ENCODE data around the gene LEFTY1.
A peak's percentile ranks its signal among the peaks of the same experiment; 100 is the strongest.
"Not testable (repeated sequence)": the region's sequence is repeated elsewhere in the genome, so short reads cannot be mapped to it uniquely, and the experiment has no call there.

The LEFTY1 gene

GRCh38 chr1:225888898-225889601 is at the start of gene LEFTY1:
Gene LEFTY1 (minus strand): TSS chr1:225889146. CDS start chr1:225889066, 80 bp downstream.
- no peak for DNase-seq (ENCODE audit: low read depth in 3 of 3, low spot score in 1 of 3)

DNA sequence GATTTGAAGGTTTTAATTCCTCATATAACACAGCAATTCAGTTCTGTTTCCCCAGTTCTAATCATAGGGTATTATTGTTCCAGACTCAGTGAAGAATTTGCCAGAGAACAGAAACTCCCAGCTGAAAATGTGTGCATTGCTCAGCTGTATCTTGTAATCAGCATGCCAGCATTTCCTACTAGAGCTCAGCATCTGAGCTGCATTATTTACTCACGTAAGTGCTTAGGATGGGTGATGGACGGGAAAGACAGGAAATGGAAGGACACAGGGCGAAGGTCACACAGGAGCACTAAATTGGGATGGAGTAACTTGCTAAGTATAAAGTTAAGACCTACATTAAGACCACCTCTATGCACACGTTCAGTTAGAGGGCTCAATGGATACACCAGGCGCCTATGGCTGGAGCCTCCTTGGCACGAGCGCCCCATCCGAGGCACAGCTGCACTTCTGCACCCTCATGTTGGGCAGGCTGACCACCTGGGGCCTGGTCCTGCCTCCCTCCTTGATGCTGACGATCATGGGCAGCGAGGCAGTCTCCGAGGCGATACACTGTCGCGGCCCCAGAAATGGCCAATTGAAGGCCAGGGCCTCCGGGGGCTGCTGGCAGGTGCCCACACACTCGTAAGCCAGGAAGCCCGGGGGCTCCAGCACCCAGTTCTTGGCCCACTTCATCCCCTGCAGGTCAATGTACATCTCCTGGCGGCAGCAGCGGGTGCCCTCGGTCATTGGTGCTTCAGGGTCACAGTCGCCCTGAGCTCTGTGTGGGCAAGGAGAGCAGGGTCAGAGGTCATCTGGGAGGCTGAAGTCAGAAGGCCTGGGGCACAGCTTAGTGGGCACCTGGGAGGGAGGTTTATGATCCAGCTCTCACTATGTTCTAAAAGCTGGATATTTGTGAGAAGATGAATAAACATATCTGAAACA is 48.4 kb upstream of the LEFTY1 start:
- DNase-seq (ENCODE audit: low read depth in 3 of 3, low spot score in 1 of 3), result no peak

DNA sequence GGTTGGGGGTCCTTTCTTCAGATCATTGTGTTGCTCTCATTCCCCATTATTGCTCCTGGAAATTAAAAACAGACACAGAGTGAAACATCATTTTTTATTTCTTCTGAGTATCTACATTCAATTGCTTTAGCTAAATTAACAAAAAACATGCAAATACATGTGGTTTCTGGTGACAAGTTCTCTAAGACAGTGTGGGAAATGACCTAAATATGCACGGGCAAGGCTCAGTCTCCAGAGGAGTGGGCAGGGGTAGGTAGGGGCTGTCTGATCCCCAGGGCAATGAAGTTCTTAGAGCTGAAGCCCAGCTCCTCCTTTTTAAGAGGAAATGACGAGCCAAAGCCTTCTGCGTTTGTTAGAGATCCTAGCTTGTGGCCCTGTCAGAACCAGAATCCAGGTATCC is 47.6 kb upstream of the LEFTY1 start:
- no peak for DNase-seq (ENCODE audit: low read depth in 3 of 3, low spot score in 1 of 3)

DNA sequence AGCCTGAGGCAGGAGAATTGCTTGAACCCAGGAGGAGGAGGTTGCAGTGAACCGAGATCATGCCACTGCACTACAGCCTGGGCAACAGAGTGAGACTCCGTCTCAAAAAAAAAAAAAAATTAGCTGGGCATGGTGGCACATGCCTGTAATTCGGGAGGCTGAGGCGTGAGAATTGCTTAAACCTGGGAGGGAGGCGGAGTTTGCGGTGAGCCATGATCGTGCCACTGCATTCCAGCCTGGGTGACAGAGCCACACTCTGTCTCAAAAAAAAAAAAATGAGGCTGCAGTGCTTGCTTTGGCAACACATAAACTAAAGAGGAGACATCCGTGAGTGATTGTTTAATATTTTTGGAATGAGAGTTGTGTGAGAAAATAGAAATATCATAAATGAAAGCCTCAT is 47.1 kb upstream of the LEFTY1 start:
- DNase-seq (ENCODE audit: low read depth in 3 of 3, low spot score in 1 of 3), result not testable (repeated sequence)

DNA sequence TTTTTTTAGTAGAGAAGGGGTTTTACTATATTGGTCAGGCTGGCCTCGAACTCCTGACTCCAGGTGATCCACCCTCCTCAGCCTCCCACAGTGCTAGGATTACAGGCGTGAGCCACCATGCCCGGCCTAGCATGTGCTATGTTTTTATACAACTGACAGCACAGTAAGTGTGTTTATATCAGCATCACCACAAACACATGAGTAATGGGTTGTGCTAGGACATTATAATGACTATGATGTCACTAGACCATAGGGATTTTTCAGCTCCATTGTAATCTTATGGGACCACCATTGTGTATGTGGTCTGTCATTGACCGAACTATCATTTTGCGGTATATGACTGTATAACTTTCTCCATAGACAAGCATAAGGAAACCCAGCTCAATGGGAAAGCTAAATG is 45.8 kb upstream of the LEFTY1 start:
- DNase-seq (ENCODE audit: low read depth in 3 of 3, low spot score in 1 of 3), result no peak

DNA sequence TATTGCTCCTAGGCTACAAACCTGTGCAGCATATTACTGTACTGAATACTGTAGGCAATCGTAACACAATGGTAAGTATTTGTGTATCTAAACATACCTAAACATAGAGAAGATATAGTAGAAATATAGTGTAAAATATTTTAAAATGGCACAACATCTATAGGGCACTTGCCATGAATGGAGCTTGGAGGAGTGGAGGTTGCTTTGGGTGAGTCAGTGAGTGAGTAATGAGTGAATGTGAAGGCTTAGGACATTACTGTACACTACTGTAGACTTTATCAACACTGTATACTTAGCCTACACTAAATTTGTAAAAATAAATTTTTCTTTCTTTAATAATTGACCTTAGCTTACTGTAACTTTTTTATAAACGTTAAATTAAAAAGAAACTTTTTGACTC is 44.1 kb upstream of the LEFTY1 start:
- DNase-seq (ENCODE audit: low read depth in 3 of 3, low spot score in 1 of 3), result no peak

DNA sequence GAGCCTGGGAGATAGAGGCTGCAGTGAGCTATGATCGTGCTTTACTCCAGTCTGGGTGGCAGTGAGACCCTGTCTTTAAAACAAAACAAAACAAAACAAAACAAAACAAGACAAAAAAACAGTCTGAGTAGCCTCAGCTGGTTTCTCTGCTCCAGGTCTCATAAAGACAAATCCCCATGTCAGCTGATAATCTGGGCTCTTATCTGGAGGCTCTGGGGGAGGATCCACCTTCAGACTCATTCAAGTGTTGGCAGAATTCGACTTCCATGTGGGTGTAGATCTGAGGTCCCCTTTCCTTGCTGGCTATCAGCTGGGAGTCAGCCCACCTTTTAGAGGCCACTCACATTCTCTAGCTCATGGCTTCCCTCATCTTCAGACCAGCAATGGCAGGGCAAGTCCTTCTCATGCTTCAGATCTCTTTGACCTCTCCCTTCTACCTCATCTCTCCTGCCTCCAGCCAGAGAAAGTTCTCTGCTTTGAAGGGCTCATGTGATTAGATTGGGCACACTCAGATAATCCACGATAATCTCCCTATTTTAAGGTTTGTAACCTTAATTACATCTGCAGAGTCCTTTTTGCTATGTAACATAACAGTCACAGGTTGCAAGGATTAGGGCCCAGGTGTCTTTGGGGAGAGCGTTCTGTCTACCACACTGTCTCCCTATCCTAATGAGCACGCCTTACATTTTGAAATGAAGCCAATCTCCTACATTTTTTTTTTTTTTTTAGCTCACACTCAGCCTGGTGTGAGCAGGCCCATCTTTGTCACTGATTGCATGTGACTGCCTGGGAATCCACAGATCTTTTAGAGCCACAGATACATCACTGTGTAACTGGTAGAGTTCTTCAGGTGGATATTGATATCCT is 42.6 kb upstream of the LEFTY1 start:
- no peak for DNase-seq (ENCODE audit: low read depth in 3 of 3, low spot score in 1 of 3)

DNA sequence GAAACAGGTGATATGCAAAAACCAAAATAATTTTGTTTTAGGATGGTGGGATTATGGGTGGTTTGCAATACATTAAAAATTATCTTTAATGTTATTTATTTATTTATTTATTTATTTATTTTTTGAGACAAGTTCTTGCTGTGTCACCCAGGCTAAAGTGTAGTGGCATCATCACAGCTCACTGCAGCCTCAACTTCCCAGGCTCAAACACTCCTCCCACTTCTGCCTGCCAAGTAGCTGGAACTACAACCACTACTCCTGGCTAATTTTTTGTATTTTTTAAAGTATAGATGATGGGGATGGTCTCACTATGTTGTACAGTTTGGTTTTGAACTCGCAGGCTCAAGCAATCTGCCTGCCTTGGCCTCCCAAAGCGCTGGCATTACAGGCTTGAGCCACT is 41.6 kb upstream of the LEFTY1 start:
- DNase-seq (ENCODE audit: low read depth in 3 of 3, low spot score in 1 of 3), result no peak

DNA sequence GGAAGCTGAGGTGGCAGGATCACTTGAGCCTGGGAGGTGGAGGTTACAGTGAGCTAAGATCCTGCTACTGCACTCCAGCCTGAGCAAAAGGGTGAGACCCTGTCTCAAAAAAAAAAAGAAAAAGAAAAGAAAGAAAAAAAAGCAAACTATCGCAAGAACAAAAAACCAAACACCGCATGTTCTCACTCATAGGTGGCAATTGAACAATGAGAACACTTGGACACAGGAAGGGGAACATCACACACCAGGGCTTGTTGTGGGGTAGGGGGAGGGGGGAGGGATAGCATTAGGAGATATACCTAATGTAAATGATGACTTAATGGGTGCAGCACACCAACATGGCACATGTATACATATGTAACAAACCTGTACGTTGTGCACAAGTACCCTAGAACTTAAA is 40.5 kb upstream of the LEFTY1 start:
- not testable (repeated sequence) for DNase-seq (ENCODE audit: low read depth in 3 of 3, low spot score in 1 of 3)

GRCh38 chr1:225928186-225929175 is 39.5 kb upstream of the LEFTY1 start:
- no peak for DNase-seq (ENCODE audit: low read depth in 3 of 3, low spot score in 1 of 3)

GRCh38 chr1:225926551-225927113 is 37.7 kb upstream of the LEFTY1 start:
- no peak for DNase-seq (ENCODE audit: low read depth in 3 of 3, low spot score in 1 of 3)

DNA sequence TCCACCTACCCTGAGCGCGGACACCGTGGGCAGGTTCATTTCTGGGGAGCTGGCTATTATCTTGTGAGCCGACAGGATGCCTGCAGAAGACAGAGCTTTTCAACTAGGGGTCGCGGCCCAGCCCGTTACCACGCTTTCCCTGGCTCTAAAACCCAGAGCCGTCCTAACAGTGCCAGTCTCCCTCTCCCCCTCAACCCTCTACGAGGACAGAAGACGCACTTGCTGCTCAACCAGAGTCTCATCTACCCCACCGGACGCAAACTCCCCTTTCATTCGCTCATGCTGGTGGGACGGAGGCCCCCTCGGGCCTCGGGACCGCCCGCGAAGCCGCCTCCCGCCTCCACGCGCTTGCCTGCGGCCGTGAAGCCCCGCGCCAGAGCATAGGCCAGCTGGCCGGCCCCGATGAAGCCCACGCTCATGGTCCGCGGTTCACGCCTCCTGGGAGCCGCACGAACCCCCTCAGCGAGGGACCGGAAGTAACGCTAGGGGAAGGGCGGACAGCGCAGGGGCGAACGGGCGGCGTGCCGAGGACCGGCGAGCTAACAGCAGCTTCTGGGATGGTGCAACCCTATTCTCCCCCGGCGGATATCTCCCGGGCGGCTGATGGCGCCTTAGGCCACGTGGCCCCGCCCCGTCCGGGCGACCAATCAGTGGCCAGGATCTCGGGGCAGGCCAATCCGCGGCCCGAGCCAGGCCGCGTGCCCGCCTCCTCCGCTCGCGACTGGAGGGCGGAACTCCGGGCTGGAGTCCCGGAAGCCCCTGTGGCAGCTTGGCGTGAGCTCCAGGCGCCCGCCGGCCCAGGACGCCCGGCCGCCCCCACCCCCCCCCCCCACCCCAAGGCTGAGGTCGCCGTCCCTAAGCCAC is 35.0 kb upstream of the LEFTY1 start, which contains the start of gene PYCR2:
Gene PYCR2 (minus strand): TSS at position 559 of the 864 bp plus-strand sequence. CDS start 140 bp downstream, at position 419.
- peak; percentile 87 to 91 (median 88) for DNase-seq (ENCODE audit: low read depth in 3 of 3, low spot score in 1 of 3)

DNA sequence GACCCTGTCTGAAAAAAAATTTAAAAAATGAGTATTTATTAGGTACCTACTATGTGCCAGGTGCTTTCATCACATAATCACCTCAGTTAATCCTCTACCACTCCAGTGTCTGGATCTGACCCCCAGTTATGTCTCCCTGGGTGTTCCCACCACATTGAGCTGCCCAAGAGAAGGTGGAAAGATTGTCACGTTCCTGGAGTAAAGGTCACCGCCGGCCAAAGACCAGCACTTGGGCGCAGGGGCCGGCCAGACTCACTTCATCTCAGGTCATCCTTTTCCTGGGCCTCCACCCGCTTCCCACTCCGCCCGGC is 34.4 kb upstream of the LEFTY1 start:
- no peak for DNase-seq (ENCODE audit: low read depth in 3 of 3, low spot score in 1 of 3)

DNA sequence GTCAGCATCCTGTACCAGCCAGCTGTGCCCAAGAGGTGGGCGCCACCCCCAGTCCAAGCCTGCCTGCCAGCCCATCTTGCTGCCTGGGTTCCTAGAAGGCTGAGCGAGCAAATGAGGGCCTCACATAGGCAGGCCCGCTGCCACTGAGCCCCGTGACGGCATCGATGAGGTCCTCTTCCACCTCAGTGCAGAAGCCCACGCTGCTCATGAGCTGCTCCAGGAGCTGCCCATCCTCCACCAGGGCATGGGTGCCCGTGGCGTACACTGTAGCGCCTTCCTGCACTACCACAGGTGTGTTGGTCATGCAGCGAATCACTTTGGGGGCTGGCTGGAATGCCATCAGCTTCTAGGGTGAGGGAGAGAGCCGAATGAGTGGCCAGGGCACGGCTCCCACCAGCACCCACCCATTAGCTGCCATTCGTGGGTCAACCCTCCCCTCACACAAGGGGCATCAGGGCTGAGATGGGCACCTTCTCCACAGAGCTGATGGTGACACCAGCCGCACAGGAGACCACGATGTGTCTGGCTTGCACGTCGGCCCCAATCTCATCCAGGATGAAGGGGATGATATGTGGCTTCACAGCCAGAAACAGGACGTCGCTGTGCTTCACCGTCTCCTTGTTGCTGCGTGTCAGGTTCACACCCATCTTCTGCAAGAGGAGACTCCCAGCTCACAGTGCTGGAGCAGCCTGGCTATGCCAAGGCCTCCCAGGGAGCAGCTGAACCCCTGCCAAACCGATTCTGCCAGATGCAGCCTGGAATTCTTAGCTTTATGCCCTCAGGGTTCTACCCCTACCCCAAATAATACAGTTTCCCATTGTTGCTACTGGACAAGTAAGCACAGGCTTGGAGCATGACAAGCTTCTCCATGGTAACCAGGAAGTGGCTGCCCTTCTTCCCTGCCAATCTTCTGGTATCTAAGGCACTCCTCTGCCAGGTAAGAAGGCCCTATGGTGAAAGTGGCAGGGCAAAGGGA is 33.1 kb upstream of the LEFTY1 start:
- DNase-seq (ENCODE audit: low read depth in 3 of 3, low spot score in 1 of 3), result no peak

DNA sequence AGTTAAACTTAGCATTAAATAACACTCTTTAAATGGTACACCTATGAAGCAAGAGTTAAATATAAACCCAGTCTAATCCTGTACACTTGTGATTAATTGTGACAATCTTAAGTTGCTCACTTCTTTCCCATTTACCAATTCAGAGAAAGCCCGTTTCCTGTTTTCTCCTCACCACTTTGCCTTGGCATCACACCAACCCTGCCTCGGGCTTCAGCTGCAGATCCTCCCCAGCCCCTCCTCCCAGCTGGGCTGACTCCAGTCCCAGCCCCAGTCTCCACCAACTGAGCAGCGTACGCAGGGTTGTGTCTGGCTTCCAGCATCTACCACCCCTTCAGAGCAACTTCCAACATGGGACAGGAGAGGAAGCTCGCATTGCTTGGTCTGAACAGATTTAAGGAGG is 31.0 kb upstream of the LEFTY1 start:
- DNase-seq (ENCODE audit: low read depth in 3 of 3, low spot score in 1 of 3), result no peak

GRCh38 chr1:225918280-225918679 is 29.3 kb upstream of the LEFTY1 start:
- DNase-seq (ENCODE audit: low read depth in 3 of 3, low spot score in 1 of 3), result no peak

GRCh38 chr1:225917536-225917935 is 28.6 kb upstream of the LEFTY1 start:
- DNase-seq (ENCODE audit: low read depth in 3 of 3, low spot score in 1 of 3), result no peak

DNA sequence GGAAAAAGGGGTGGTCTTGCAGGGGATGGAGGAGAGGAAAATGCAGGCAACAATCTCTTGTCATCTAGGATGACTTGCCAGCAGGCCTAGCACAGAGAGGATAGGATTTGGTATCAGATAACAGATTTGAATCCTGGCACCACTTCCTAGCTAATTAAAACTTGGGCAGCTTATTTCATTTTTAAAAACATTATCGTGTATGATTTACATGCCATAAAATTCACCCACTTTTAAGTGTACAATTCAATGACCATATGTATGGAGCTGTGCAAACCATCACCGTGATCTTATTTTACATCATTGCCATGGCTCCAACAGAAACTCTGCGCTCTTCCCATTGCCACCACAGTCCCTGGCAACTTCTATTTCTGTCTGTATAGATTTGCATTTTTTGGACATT is 28.2 kb upstream of the LEFTY1 start:
- DNase-seq (ENCODE audit: low read depth in 3 of 3, low spot score in 1 of 3), result no peak
